Nephron (organoid): Measurements from ENCODE around the gene ACADVL.
A peak's percentile ranks its signal among the peaks of the same experiment; 100 is the strongest.

Experiments used
- H3K27ac Mint-ChIP-seq, 3 experiments: 2 replicates each; pipeline ENCODE4 v1.8.0; 2020; ENCODE audit warnings: mixed read lengths in 3 of 3, mild to moderate bottlenecking in 2 of 3, moderate library complexity in 1 of 3
- H3K27me3 Mint-ChIP-seq: 2 replicates; pipeline ENCODE4 v1.8.0; 2021; ENCODE audit warnings: low read depth, mild to moderate bottlenecking, moderate library complexity, mixed read lengths
- H3K36me3 Mint-ChIP-seq: 2 replicates; pipeline ENCODE4 v1.8.0; 2020; ENCODE audit warnings: low read depth, mixed read lengths
- H3K4me1 Mint-ChIP-seq: 2 replicates; pipeline ENCODE4 v1.8.0; 2020; ENCODE audit warnings: mixed read lengths
- H3K4me3 Mint-ChIP-seq, 3 experiments: 2 replicates each; pipeline ENCODE4 v1.8.0; 2020; ENCODE audit warnings: mild to moderate bottlenecking in 3 of 3, mixed read lengths in 3 of 3, moderate library complexity in 2 of 3
- H3K9me3 Mint-ChIP-seq: 2 replicates; pipeline ENCODE4 v1.8.0; 2020; ENCODE audit warnings: mixed read lengths
- TF ChIP-seq, protein P1 (sequence below), 3 experiments: fragments of 200-600 bp; sonication (generic); IDR thresholded peaks; one replicate each; pipeline ENCODE4 v1.5.0; 2021; ENCODE audit warnings: antibody characterized with exemption in 3 of 3; ENCODE audit not compliant: unreplicated experiment in 3 of 3

The ACADVL gene

DNA sequence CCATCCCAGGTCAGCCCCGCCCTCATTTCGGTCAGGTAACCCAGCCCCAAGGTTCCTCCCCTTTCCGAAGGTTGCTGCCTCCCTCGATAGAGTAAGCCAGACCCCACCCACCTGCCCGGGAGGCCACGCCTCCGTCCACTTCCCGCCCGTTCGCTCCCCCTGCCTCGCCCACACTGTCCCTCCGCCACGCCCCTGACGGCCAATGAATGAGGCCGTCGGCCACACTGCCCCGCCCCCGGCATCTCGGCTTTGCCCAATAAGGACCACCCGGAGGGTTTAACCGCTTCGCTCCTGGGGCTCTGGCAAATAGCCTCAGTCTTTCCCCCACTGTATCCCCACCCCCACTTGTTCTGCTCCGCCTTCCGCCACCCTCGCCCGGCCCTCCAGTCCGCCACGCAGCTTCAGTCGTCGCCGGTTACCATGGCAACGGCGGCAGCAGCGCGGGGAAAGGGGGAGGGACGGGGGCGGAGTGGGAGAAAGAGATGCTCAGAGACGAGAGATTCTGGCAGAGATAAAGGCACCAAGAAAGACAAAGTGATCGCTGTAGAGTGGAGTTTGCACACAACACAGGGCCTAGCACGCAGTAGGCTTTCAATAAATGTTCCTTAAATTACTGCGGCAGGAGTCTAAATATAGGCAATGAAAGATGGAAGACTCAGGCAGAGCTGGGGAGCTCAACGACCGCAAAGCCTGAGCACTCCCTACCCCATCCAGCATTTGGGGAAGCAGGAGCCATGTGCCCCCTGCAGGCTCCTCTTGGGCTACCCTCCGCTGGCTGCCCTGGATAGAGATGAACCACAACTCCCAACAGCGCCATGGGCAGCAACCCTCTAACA is 5.2 kb upstream of the ACADVL start:
- Mint-ChIP-seq H3K36me3 (peaks cover 5% of the 10 kb centered on the region), H3K4me1 (peaks cover 70% of the 10 kb centered on the region), H3K27me3 (peaks cover 4% of the 10 kb centered on the region), H3K4me3 (peak overlapping the region; percentile 86 to 90 (median 89)), H3K9me3 (no peaks in the 10 kb centered on the region), H3K27ac (peak overlapping the region; percentile 89 to 96 (median 95))
- TF ChIP-seq, protein P1, sequence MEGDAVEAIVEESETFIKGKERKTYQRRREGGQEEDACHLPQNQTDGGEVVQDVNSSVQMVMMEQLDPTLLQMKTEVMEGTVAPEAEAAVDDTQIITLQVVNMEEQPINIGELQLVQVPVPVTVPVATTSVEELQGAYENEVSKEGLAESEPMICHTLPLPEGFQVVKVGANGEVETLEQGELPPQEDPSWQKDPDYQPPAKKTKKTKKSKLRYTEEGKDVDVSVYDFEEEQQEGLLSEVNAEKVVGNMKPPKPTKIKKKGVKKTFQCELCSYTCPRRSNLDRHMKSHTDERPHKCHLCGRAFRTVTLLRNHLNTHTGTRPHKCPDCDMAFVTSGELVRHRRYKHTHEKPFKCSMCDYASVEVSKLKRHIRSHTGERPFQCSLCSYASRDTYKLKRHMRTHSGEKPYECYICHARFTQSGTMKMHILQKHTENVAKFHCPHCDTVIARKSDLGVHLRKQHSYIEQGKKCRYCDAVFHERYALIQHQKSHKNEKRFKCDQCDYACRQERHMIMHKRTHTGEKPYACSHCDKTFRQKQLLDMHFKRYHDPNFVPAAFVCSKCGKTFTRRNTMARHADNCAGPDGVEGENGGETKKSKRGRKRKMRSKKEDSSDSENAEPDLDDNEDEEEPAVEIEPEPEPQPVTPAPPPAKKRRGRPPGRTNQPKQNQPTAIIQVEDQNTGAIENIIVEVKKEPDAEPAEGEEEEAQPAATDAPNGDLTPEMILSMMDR (IDR thresholded peaks at IDR 0.05; ENCODE audit: unreplicated experiment in 3 of 3), result peak; percentile 49 to 67 (median 54)

DNA sequence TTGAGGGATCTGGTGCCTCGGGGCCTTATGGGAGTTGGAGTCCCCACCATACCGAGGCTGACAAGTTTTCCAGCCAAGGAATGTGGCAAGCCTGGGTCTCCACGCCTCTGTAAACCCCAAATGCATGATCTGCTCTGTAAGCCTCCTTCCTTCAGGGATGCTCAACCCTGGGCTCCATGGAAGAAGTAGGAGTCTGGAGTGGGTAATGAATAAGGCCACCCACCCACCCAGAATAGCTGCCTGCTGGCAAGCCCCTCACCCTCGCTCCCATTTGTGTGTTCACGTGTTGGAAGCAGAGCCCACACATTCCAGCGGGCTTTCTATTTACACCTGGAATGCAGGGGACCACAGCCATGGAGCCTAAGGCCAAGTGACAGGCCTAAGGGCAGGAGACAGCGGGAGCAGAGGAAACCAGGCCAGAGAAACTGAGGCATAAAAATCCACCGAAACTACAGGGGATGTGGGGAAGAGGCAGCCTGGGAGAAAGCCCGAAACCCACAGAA is 4.6 kb upstream of the ACADVL start:
- Mint-ChIP-seq H3K36me3 (peaks cover 5% of the 10 kb centered on the region), H3K4me1 (peaks cover 69% of the 10 kb centered on the region), H3K9me3 (no peaks in the 10 kb centered on the region), H3K4me3 (peak overlapping the region; percentile 86 to 90 (median 89)), H3K27ac (peak overlapping the region; percentile 89 to 96 (median 95)), H3K27me3 (peaks cover 4% of the 10 kb centered on the region)
- TF ChIP-seq, protein P1 (IDR thresholded peaks at IDR 0.05; ENCODE audit: unreplicated experiment in 3 of 3), result peak in 1 of 3 experiments; percentile 2

DNA sequence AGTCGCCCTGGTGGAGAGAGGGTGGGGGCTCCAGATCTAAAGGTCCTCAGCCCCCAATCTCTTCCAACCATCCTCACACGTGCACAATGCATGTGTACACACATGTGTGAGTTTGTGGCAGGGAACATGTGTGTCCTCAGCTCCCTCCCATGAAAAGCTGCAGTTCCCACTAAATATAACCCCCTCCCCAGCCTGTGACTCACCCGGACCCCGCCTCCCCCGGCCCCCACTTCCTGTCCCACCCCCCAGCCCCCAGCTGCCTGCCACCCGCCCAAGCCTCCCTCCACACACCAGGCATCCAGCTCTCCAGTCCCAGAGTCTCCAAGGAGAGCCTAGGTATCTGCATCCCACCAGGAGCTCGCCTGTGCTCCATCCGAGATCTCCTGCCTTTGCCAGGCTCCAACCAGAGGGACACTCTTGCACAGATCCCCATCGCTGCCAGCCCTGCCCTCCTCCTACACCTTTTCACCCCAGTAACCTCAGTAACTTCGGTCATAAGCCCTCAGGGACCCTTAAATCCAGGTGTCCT is 4.0 kb upstream of the ACADVL start:
- Mint-ChIP-seq H3K27me3 (peaks cover 4% of the 10 kb centered on the region), H3K9me3 (no peaks in the 10 kb centered on the region), H3K27ac (peak overlapping the region; percentile 89 to 96 (median 95)), H3K4me3 (peak overlapping the region; percentile 86 to 90 (median 89)), H3K36me3 (peaks cover 5% of the 10 kb centered on the region), H3K4me1 (peaks cover 70% of the 10 kb centered on the region)
- TF ChIP-seq, protein P1 (IDR thresholded peaks at IDR 0.05; ENCODE audit: unreplicated experiment in 3 of 3), result no peak

DNA sequence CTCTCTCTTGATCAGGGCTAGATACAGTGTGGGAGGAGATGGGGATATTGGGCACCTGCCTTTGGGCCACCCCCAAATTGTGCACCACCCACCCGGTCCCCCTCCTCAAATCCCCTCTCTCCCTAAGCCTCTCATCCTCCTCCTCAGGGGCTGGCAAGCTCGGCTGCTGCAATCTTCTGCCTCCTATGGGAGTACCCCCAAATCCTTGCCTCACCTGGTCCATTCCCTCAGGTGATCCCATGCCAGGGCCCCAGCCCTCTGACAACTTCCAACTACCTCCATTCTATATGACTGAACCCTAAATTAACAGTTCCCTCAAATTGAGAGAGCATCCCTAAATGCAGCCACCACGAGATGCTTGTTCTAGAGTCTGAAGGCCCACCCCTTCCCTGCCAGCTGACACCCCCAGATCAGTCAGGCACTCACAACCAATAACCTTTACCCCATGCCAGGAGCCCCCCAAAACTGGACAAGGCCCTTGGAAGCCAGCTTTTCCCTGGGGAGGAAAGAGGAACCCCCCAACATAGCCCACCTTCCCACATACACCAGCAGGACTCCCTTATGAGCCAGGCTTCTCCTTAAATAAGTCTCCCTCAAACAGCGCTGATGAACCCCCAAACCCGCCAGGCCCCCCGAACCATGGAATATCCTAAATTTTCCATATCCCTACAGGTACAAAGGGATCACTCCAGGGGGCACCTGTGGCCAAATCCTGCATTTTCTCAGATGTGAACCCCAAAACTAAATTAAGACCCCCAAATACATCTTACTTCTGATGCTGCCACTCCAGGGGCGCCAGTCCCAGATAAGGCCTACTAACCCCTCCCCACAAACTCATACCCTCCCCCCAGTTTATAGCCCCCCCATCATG is 3.3 kb upstream of the ACADVL start:
- H3K9me3 Mint-ChIP-seq, result no peaks in the 10 kb centered on the region

More for the DNA sequence above, 3.3 kb upstream of the ACADVL start:
- peak overlapping the region; percentile 86 to 90 (median 89) for H3K4me3 Mint-ChIP-seq
- H3K27me3 Mint-ChIP-seq, result peaks cover 4% of the 10 kb centered on the region
- peaks cover 5% of the 10 kb centered on the region for H3K36me3 Mint-ChIP-seq
- peaks cover 77% of the 10 kb centered on the region for H3K4me1 Mint-ChIP-seq
- TF ChIP-seq, protein P1 (IDR thresholded peaks at IDR 0.05; ENCODE audit: unreplicated experiment in 3 of 3), result no peak
- peak overlapping the region; percentile 76 to 95 (median 89) for H3K27ac Mint-ChIP-seq
